ENCODE measurements around the gene PRKCD. TPM values are rescaled to one million over a fixed set of nuclear protein-coding genes. Genes with fewer than 3 reads are reported as not detected.
"Not testable (repeated sequence)": the region's sequence is repeated elsewhere in the genome, so short reads cannot be mapped to it uniquely, and the experiment has no call there.

PRKCD gene
- total and polyA plus RNA-seq, 2 of the 4 experiments (the other 2 are of a cell fraction), result 4.3 to 19.0 TPM

- ATAC-seq (ENCODE audit: low read depth); H3K14ac ChIP-seq (replicated peaks; ENCODE audit: low read depth, low read length); dilution Hi-C loops (cut with HindIII; ENCODE audit: low sequenced_read_pairs, unreplicated experiment): not testable (repeated sequence)
Measured at GRCh38 chr3:53151086-53151438, 9.9 kb upstream of the PRKCD start.

More at GRCh38 chr3:53151086-53151438, 9.9 kb upstream of the PRKCD start:
- DNase-seq; H4K20me1 ChIP-seq (ENCODE audit: insufficient read depth, low read length); H4K91ac ChIP-seq (ENCODE audit: insufficient read depth, low read depth, low read length); H3K36me3 ChIP-seq (ENCODE audit: control insufficient read depth, insufficient read depth, low read length); H2BK20ac ChIP-seq (ENCODE audit: low read depth, low read length); H3K4me1 ChIP-seq (ENCODE audit: control insufficient read depth, insufficient read depth, low read length); H3K9me3 ChIP-seq (ENCODE audit: control insufficient read depth, insufficient read depth, low read length); H3K9me1 ChIP-seq (ENCODE audit: insufficient read depth, low read length); H2AFZ ChIP-seq (replicated peaks; ENCODE audit: low read length, poor library complexity); H3K4ac ChIP-seq (ENCODE audit: low read depth, low read length); H3K27ac ChIP-seq (ENCODE audit: insufficient read depth, low read length); H3K4me2 ChIP-seq (ENCODE audit: low read depth, low read length); CTCF ChIA-PET; intact Hi-C loops (cut with micrococcal nuclease); BruUV-seq (replicated peaks); H4K5ac ChIP-seq (ENCODE audit: low read depth, low read length); POLR2A ChIA-PET (ENCODE audit: unreplicated experiment); H2BK15ac ChIP-seq (ENCODE audit: low read depth, low read length); H3K56ac ChIP-seq (ENCODE audit: extremely low read depth, insufficient read depth, low read length); H3K79me1 ChIP-seq (ENCODE audit: low read depth in 1 of 2, low read length in 2 of 2); H2BK120ac ChIP-seq (ENCODE audit: low read depth, low read length); H2BK5ac ChIP-seq (ENCODE audit: low read depth, low read length, poor library complexity, severe bottlenecking); H4K8ac ChIP-seq (ENCODE audit: low read depth in 2 of 2, low read length in 2 of 2); H2AK9ac ChIP-seq (replicated peaks; ENCODE audit: low read depth, low read length, poor library complexity); H3K18ac ChIP-seq (ENCODE audit: low read depth, low read length); H2AK5ac ChIP-seq (ENCODE audit: low read depth, low read length); H3K23ac ChIP-seq (ENCODE audit: low read depth, low read length); in situ Hi-C loops (cut with MboI; ENCODE audit: low sequenced_read_pairs); H3K9ac ChIP-seq (ENCODE audit: low read depth, low read length); H3K4me3 ChIP-seq (ENCODE audit: insufficient read depth, low read depth, low read length): not testable (repeated sequence)
- H3K27me3 ChIP-seq (ENCODE audit: control insufficient read depth, insufficient read depth, low read length), result peaks cover 19% of the 10 kb centered on the region
- no CpG with 5 or more reads among the region's 9 CpGs for WGBS, 2 experiments (ENCODE audit: extremely low coverage in 2 of 2, insufficient read length in 1 of 2)

Data from IMR-90 (cell line).